GM21515 (cell line): ENCODE measurements around the gene REL.
"Not testable (repeated sequence)": the region's sequence is repeated elsewhere in the genome, so short reads cannot be mapped to it uniquely, and the experiment has no call there.

Source experiments
- ATAC-seq: cut with Tn5 transposase; IDR thresholded peaks from one replicate; pipeline ENCODE4 v1.9.1; 2021; ENCODE audit not compliant: unreplicated experiment

REL gene

GRCh38 chr2:60881047-60881932, at the start of gene REL:
Gene REL (plus strand): TSS chr2:60881574. CDS start chr2:60881841, 267 bp downstream.
- ATAC-seq, result peak; percentile 79

DNA sequence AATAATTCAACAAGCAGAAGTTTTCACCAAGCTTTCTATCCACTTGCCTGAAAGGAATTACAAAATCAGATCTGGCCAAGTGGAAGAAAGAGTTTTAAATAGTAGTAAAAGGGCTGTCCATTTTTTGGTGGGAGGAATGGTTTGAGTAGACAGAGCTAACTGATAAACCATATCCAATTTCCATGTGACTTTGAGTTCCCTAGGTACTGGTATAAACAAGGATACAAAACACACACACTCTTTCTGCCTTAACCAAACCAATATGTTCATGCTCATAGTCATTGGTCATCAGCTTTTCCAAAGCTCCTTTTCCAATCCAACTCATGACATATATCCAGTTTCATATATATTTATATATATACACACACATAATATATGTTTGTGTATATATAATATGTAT, 49.5 kb upstream of the REL start:
- ATAC-seq, result no peak

- ATAC-seq, result no peak
Observed at GRCh38 chr2:60832621-60833020, 48.8 kb upstream of the REL start.

GRCh38 chr2:60834270-60834717, 47.1 kb upstream of the REL start:
- no peak for ATAC-seq

DNA sequence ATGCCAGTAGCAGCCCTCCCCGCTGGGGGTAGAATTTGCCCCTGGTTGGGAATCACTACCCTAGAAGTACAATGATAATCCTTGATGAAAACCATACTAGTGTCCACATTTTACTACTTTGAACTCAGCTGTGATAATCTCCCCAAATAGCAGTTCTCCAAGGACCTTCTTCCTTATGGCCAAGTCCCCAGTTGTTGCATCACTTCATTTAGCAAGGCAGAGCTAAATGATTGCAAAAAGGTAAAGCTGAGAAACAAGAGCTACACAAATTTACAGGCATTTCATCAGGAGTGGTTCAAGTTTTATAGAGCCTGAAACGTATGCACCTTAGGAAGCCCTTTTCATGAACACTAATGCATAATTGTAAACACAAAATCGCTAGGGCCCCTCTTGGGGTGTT, 44.9 kb upstream of the REL start:
- ATAC-seq, result no peak

DNA sequence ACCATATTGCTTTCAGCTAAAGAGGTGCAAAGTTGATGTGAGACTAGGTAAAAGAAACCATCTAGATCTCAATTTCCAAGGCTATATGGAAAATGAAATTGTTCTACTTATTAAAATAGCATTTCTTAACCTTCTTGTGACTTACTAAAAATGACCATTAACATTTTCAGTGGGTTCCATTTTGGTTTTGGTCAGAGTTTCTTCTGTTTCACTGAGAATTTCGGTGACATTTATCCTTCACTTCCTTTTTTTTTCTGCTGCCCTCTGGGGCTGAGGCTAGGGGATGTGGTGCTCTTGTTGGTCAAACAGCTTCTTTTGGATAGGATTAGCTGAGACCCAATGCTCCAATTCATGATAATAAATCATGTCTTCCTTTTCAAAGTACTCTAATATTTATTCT, 44.3 kb upstream of the REL start:
- ATAC-seq, result peak; percentile 28

DNA sequence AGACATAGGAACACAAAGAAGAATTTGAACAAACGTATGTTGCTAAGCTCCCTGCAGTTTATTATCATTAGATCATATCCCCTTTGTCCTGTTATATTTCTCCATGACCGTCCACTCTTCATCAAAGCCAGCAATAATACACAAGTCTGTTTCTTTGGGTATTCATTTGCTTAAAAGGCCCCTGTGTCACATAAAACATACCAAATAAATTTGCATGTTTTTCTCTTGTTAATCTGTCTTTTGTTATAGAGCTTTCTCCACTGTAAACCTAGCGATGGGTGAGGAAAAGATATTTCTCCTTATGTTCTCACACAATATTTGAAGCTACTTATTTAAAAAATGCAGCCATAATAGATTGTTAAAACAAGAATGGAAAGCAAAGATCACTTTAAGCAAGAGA, 42.9 kb upstream of the REL start:
- ATAC-seq, result no peak

DNA sequence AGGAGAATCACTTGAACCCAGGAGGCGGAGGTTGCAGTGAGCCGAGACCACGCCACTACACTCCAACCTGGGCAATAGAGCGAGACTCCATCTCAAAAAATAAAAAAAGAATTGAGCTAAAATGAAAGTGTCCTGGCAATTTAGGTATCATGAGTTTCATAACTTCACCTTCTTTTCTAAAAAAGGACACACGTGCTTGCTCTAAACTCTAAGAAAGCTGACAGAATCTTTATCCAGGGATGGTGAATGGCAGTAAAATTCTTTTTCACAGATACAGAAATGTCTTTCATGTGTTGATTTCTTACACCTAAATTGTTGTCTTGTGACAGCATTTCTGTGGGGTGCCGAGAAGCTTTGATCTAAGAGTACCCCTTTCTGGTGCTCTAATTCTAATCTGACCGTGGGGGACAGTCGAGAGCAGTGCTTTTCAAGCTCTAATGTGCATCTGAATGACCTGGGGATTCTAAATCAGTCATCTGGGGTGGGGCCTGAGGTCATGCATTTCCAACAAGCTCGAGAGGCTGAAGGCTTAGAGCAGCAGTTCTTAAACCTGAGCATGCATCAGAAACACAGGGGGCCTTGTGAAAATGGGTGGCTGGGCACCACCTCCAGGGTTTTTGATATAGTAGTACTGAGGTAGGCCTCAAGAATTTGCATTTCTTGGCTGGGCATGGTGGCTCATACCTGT, 42.1 kb upstream of the REL start:
- peak; percentile 43 for ATAC-seq

DNA sequence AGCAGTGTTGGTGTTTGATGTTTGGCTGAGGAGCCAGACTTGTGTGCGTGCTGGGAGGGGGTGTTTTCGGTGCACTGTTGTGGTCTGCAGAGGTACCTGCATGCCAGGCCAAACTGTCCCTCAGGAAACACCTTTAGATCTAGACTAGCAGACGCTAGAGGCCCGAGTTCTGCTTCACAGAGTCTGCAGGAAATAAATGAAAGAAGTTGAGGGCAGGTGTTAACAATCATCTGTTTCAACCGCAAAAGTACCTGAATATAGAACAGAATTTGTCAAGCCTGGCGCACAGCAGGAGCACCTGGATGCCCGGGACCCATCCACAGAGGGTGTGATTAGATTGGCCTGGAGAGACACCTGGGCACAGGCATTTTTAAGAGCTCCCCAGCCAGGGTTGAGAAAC, 40.5 kb upstream of the REL start:
- peak; percentile 54 for ATAC-seq

DNA sequence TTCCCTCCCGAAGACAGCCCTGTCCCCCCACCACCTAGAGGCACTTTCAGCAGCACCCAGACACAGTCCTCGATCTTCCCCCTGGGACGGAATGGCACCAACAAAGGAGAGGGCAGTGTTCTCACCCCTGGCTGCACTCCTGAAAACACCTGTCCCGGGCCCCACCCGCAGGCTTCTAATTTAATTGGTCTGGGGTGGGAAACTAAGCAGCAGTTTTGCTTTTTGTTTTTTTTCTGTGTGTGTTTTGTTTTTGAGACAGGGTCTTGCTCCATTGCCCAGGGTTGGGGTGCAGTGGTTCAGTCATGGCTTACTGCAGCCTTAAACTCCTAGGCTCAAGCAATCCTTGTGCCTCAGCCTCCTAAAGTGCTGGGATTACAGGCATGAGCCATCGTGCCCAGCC, 38.4 kb upstream of the REL start:
- ATAC-seq, result no peak

DNA sequence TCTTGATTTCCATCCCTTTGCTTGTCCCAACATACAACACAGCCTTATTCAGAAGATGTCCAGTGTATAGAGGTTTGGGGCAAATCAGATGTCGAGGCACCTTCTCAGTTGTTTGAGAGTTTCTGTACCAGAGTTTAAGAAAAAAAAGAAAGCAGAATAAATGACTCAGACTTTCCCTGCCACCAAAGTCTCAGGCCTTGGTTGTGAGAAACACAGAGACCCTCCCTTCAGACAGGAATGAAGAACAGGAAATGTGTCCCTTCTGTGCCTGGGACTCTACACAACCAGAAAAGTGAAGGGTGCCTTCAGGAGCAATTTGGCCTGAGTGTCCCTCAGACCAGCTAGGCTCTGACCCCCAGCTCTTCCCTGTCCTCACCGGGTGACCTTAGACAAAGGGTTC, 37.3 kb upstream of the REL start:
- ATAC-seq, result no peak

GRCh38 chr2:60847854-60848253, 33.5 kb upstream of the REL start:
- no peak for ATAC-seq

GRCh38 chr2:60849187-60849586, 32.2 kb upstream of the REL start:
- ATAC-seq, result no peak

DNA sequence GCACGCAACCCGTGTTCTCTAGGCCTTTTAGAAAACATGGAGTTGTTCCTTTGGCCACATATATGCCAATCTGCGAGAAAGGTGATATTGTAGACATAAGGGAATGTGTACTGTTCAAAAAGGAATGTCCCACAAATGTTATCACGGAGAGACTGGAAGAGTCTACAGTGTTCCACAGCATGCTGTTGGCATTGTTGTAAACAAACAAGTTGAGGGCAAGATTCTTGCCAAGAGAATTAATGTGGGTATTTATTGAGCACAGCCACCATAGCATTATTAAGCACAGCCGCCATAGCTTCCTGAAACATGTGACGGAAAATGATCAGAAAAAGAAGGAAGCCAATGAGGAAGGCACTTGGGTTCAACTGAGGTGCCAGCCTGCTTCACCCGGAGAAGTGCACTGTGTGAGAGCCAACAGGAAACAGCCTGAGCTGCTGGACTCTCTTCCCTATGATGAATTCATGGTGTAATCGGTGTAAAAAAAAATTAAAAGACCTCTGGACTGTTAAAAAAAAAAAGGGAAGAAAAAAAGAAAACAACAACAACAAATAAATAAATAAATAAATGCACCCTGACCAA, 29.0 kb upstream of the REL start:
- no peak for ATAC-seq

GRCh38 chr2:60853531-60853930, 27.8 kb upstream of the REL start:
- ATAC-seq, result no peak

GRCh38 chr2:60855989-60856669, 25.2 kb upstream of the REL start:
- ATAC-seq, result no peak

GRCh38 chr2:60857056-60857455, 24.3 kb upstream of the REL start:
- no peak for ATAC-seq

- no peak for ATAC-seq
Observed at GRCh38 chr2:60858897-60859311, 22.5 kb upstream of the REL start.

DNA sequence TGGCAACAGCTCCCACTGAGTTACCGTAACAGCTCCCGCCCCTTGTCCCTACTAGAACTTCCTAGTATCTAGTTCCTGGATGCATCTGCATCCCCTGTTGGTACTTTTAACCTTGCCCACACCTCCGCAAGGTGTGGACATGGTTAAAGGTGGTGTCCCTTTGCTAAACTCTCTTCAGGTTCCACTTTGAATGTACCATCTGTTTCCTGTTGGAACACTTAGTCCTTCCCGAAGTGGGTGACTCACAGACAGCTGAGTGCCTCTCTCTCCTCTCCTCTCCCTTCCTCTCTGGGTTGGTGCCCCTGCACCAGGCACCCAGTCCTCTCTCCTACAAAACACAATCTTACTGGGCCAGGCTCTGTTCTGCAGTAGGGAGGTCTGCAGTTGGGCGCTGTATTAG, 19.6 kb upstream of the REL start:
- ATAC-seq, result no peak

GRCh38 chr2:60862642-60863041, 18.7 kb upstream of the REL start:
- ATAC-seq, result no peak

GRCh38 chr2:60865361-60865760, 16.0 kb upstream of the REL start:
- ATAC-seq, result not testable (repeated sequence)
